NCI-H146 (cell line): ENCODE data around the gene LEFTY1.
"Not testable (repeated sequence)": the region's sequence is repeated elsewhere in the genome, so short reads cannot be mapped to it uniquely, and the experiment has no call there.

Source experiments
- DNase-seq: peaks from one replicate; lab custom pipeline; 2025; lab: John Stamatoyannopoulos, UW

Gene LEFTY1

GRCh38 chr1:225848030-225848955, 40.7 kb downstream of the LEFTY1 start:
- peak; percentile 10 for DNase-seq

- peak; percentile 96 for DNase-seq
Observed at GRCh38 chr1:225847610-225848009, 41.3 kb downstream of the LEFTY1 start.

GRCh38 chr1:225846331-225847310, 42.3 kb downstream of the LEFTY1 start:
- DNase-seq: no peak

- peak; percentile 65 for DNase-seq
Observed at GRCh38 chr1:225845571-225846259, 43.2 kb downstream of the LEFTY1 start.

- no peak for DNase-seq
Observed at GRCh38 chr1:225845097-225845496, 43.8 kb downstream of the LEFTY1 start.

GRCh38 chr1:225844236-225845061, 44.5 kb downstream of the LEFTY1 start:
- DNase-seq: no peak

- no peak for DNase-seq
Observed at GRCh38 chr1:225843426-225843795, 45.5 kb downstream of the LEFTY1 start.

GRCh38 chr1:225842788-225843425, 46.0 kb downstream of the LEFTY1 start:
- DNase-seq: no peak

GRCh38 chr1:225842074-225842473, 46.9 kb downstream of the LEFTY1 start:
- DNase-seq: no peak

GRCh38 chr1:225840713-225841112, 48.2 kb downstream of the LEFTY1 start:
- no peak for DNase-seq

GRCh38 chr1:225840223-225840610, 48.7 kb downstream of the LEFTY1 start:
- DNase-seq: no peak

- DNase-seq: no peak
Observed at GRCh38 chr1:225838793-225839192, 50.2 kb downstream of the LEFTY1 start.

- DNase-seq: not testable (repeated sequence)
Observed at GRCh38 chr1:225836296-225836695, 52.6 kb downstream of the LEFTY1 start.
